ENCODE results near the gene USP53. TPM values are rescaled to one million over a fixed set of nuclear protein-coding genes. Genes with fewer than 3 reads are reported as not detected.

The USP53 gene
- total and polyA plus RNA-seq, 2 of the 13 experiments (the other 11 are each of a cell fraction or from before 2014, with no cell fraction given), result 5.3 to 8.1 TPM

DNA sequence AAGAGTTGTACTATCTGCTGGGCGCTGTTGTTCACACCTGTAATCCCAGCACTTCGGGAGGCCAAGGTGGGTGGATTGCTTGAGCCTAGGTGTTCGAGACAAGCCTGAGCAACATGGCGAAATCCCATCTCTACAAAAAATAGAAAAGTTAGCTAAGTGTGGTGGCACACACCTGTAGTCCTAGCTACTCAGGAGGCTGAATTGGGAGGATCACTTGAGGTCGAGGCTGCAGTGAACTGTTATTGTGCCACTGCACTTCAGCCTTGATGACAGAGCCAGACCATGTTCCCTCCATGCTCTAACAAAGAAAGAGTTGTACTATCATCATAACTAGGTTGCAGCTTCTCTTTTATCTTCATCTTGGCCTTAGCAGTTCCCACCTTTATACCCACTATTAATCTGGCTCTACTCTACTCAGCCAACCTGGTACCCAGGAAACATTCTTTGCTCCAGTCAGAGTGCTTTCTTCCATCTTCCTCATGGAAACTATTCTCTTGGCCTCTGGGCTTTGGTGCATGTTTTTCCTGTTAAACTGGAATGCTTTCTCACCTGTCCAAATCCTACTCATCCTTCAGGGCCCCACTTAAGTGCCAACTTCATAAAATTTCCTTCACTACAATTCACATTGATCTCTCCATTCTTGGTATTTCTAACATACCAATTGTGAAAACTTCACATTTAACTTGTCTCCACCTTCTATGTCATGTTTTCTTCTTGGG is 91.2 kb downstream of the USP53 start:
- BruUV-seq (replicated peaks), result no TSS peak
- no peaks in the 10 kb centered on the region for H3K9me3 ChIP-seq (ENCODE audit: low read length)
- H3K4me1 ChIP-seq (ENCODE audit: insufficient read depth, low read length), result peaks cover 44% of the 10 kb centered on the region
- ChIA-PET CTCF (ENCODE audit: low intra/inter-chr PET ratio, low total read pairs) (no interaction called here), POLR2A (no interaction called here)
- H3K9ac ChIP-seq (ENCODE audit: insufficient read depth, low read depth, low read length), result no peak overlapping the region
- no peaks in the 10 kb centered on the region for H3K36me3 ChIP-seq (replicated peaks in 1 of 2; ENCODE audit: control insufficient read depth in 1 of 2, insufficient read depth in 2 of 2, low read length in 2 of 2)
- no peaks in the 10 kb centered on the region; the same call in 1 of the 2 replicates for H4K20me1 ChIP-seq (ENCODE audit: insufficient read depth, low read length)
- H2AFZ ChIP-seq (ENCODE audit: low read length), result no peak overlapping the region
- intact Hi-C loops (cut with micrococcal nuclease; ENCODE audit: unreplicated experiment) (loop anchor here (5.0 kb wide), 2 partner anchors 321 to 749 kb away; no protein-coding TSS in a partner anchor), in situ Hi-C loops (cut with HindIII; ENCODE audit: extremely low pct_ligation_motif_present, low pct_unique_long_range_greater_than_20kb) (no loop called here)
- TF ChIP-seq, protein P1, sequence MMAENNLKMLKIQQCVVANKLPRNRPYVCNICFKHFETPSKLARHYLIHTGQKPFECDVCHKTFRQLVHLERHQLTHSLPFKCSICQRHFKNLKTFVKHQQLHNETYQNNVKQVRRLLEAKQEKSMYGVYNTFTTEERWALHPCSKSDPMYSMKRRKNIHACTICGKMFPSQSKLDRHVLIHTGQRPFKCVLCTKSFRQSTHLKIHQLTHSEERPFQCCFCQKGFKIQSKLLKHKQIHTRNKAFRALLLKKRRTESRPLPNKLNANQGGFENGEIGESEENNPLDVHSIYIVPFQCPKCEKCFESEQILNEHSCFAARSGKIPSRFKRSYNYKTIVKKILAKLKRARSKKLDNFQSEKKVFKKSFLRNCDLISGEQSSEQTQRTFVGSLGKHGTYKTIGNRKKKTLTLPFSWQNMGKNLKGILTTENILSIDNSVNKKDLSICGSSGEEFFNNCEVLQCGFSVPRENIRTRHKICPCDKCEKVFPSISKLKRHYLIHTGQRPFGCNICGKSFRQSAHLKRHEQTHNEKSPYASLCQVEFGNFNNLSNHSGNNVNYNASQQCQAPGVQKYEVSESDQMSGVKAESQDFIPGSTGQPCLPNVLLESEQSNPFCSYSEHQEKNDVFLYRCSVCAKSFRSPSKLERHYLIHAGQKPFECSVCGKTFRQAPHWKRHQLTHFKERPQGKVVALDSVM (CRISPR knock-in tag; IDR thresholded peaks at IDR 0.05), result peak; percentile 80
- TF ChIP-seq IRF2 (CRISPR knock-in tag; IDR thresholded peaks at IDR 0.05), result no peak
- no peak for TF ChIP-seq ZNF160 (CRISPR knock-in tag; IDR thresholded peaks at IDR 0.05)
- TF ChIP-seq, protein P2, sequence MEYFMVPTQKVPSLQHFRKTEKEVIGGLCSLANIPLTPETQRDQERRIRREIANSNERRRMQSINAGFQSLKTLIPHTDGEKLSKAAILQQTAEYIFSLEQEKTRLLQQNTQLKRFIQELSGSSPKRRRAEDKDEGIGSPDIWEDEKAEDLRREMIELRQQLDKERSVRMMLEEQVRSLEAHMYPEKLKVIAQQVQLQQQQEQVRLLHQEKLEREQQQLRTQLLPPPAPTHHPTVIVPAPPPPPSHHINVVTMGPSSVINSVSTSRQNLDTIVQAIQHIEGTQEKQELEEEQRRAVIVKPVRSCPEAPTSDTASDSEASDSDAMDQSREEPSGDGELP (IDR thresholded peaks at IDR 0.05; ENCODE audit: borderline replicate concordance, low read depth), result no peak
- TF ChIP-seq ZNF263 (CRISPR knock-in tag; IDR thresholded peaks at IDR 0.05), result no peak
- TF ChIP-seq HOXD1 (CRISPR knock-in tag; IDR thresholded peaks at IDR 0.05), result no peak
- peak; percentile 60; the same call in 1 of the 2 replicates for TF ChIP-seq ZNF460 (CRISPR knock-in tag; IDR thresholded peaks at IDR 0.05; ENCODE audit: borderline replicate concordance)
- peaks cover 0 to 9% of the 10 kb centered on the region in 2 experiments; a peak in 2 of 5 replicates for H3K27me3 ChIP-seq (ENCODE audit: control insufficient read depth in 1 of 2, insufficient read depth in 2 of 2, low read length in 2 of 2)
- H3K79me2 ChIP-seq (ENCODE audit: insufficient read depth, low read length), result peaks cover 22% of the 10 kb centered on the region
- 96% methylated on average over 5 of the region's 5 CpGs for WGBS (ENCODE audit: low lambda C conversion rate)
- H3K27ac ChIP-seq (ENCODE audit: extremely low read length, insufficient read depth, low read length), result no peak overlapping the region
- no peak for ATAC-seq
- FAIRE-seq, result no peak
- peak overlapping the region; percentile 10; the same call in 1 of the 2 replicates for H3K4me2 ChIP-seq (ENCODE audit: low read depth, low read length)
- H3K4me3 ChIP-seq (replicated peaks in 1 of 3; ENCODE audit: insufficient read depth in 1 of 3, low read depth in 2 of 3, low read length in 3 of 3), result no peak overlapping the region
- no peak for DNase-seq (ENCODE audit: low spot score)
